PC-3 (cell line): Measurements from ENCODE around the gene DMAC2.

Experiments
- EZH2 ChIP-seq: fragments of 300-600 bp; sonication (generic); IDR thresholded peaks from one replicate; pipeline ENCODE4 v1.6.1; 2017; ENCODE audit warnings: antibody characterized with exemption, mild to moderate bottlenecking, low read length; ENCODE audit not compliant: unreplicated experiment
- EZH2phosphoT487 ChIP-seq: fragments of 300-600 bp; sonication (generic); IDR thresholded peaks from 2 replicates; pipeline ENCODE4 v1.6.1; 2018; ENCODE audit warnings: mild to moderate bottlenecking, antibody characterized with exemption, low read length, borderline replicate concordance
- TF ChIP-seq, protein P1 (sequence below): fragments of 300-600 bp; sonication (generic); conservative IDR thresholded peaks from 2 replicates; pipeline ENCODE4 v1.5.1; 2017; ENCODE audit warnings: antibody characterized with exemption, low read depth, mild to moderate bottlenecking, low read length

DNA sequence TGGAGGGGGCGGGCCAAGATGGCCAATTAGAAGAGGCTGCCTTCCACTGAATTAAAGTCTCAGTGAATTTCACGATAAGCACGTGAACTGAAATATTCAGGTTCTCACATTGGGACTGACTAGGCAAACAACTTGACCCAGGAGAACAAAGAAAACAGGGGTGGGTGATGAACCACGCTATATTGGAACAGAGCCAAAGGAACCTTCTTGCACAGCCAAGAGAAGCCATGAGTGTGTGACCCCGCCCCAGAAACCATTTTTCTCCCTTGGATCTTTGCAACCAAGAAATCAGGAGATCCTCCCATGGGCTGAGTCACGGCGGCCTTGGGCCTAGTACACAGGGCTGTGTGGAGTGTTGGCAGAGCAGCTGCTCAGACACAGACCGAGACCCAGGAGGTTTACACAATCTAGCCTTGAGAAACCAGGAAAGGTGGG lies 40.1 kb upstream of the DMAC2 start:
- TF ChIP-seq, protein P1, sequence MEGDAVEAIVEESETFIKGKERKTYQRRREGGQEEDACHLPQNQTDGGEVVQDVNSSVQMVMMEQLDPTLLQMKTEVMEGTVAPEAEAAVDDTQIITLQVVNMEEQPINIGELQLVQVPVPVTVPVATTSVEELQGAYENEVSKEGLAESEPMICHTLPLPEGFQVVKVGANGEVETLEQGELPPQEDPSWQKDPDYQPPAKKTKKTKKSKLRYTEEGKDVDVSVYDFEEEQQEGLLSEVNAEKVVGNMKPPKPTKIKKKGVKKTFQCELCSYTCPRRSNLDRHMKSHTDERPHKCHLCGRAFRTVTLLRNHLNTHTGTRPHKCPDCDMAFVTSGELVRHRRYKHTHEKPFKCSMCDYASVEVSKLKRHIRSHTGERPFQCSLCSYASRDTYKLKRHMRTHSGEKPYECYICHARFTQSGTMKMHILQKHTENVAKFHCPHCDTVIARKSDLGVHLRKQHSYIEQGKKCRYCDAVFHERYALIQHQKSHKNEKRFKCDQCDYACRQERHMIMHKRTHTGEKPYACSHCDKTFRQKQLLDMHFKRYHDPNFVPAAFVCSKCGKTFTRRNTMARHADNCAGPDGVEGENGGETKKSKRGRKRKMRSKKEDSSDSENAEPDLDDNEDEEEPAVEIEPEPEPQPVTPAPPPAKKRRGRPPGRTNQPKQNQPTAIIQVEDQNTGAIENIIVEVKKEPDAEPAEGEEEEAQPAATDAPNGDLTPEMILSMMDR, result no peak
- TF ChIP-seq EZH2 (no peak), EZH2phosphoT487 (no peak)
